Keratinocyte (primary cell): Measurements from ENCODE around the gene TAF5. TPM values are rescaled to one million over a fixed set of nuclear protein-coding genes. Genes with fewer than 3 reads are reported as not detected.

Experiments
- DNase-seq: peaks from one replicate; pipeline ENCODE4 v3.0.0-alpha.2; 2011; ENCODE audit warnings: low read depth, missing footprints, low spot score
- FAIRE-seq: peaks from 2 replicates; lab custom pipeline; 2011; peaks lifted over from hg19 to GRCh38; lab: Jason Lieb, UNC
- H2AFZ ChIP-seq: 2 replicates; pipeline ENCODE4 v1.6.0; 2012; ENCODE audit warnings: low read length, control low read depth, inconsistent platforms; ENCODE audit not compliant: control insufficient read depth
- H3K27ac ChIP-seq: 2 replicates; pipeline ENCODE4 v1.5.1; 2011; ENCODE audit warnings: low read length; ENCODE audit not compliant: control insufficient read depth, insufficient read depth
- H3K27me3 ChIP-seq: 3 replicates; pipeline ENCODE4 v1.6.0; 2011; ENCODE audit warnings: low read length; ENCODE audit not compliant: control insufficient read depth, insufficient read depth; ENCODE audit errors: extremely low read depth
- H3K36me3 ChIP-seq, 2 experiments: 2 replicates in 1 of 2; 3 replicates in 1 of 2; pipeline ENCODE4 v1.5.1; 2011; ENCODE audit warnings: low read length in 2 of 2, mild to moderate bottlenecking in 1 of 2; ENCODE audit not compliant: control insufficient read depth in 2 of 2, insufficient read depth in 2 of 2; ENCODE audit errors: extremely low read depth in 1 of 2
- H3K4me1 ChIP-seq: 3 replicates; pipeline ENCODE4 v1.5.1; 2011; ENCODE audit warnings: low read length; ENCODE audit not compliant: control insufficient read depth, insufficient read depth; ENCODE audit errors: extremely low read depth
- H3K4me2 ChIP-seq: 3 replicates; pipeline ENCODE4 v1.6.0; 2011; ENCODE audit warnings: low read depth, low read length; ENCODE audit not compliant: control insufficient read depth, insufficient read depth; ENCODE audit errors: extremely low read depth
- H3K4me3 ChIP-seq, 3 experiments: fragments of 200-600 bp in 1 of 3; sonication (generic) in 1 of 3; 2 replicates in 2 of 3; 3 replicates in 1 of 3; pipeline ENCODE4 v1.5.1; 2011 to 2016; ENCODE audit warnings: low read length in 3 of 3, mild to moderate bottlenecking in 3 of 3, control low read depth in 2 of 3, inconsistent platforms in 1 of 3, low read depth in 1 of 3, mixed read lengths in 1 of 3, mixed run types in 1 of 3, moderate library complexity in 1 of 3; ENCODE audit not compliant: control insufficient read depth in 2 of 3, insufficient read depth in 2 of 3; ENCODE audit errors: extremely low read depth in 1 of 3
- H3K79me2 ChIP-seq: 2 replicates; pipeline ENCODE4 v1.6.0; 2012; ENCODE audit warnings: low read length; ENCODE audit not compliant: control insufficient read depth, insufficient read depth
- H3K9ac ChIP-seq: 3 replicates; pipeline ENCODE4 v1.6.0; 2011; ENCODE audit warnings: low read length; ENCODE audit not compliant: control insufficient read depth, insufficient read depth; ENCODE audit errors: extremely low read depth
- H3K9me1 ChIP-seq: 3 replicates; pipeline ENCODE4 v1.6.0; 2011; ENCODE audit warnings: low read length; ENCODE audit not compliant: control insufficient read depth, insufficient read depth; ENCODE audit errors: extremely low read depth
- H3K9me3 ChIP-seq: 2 replicates; pipeline ENCODE4 v1.5.1; 2012; ENCODE audit warnings: low read depth, low read length; ENCODE audit not compliant: control insufficient read depth
- H4K20me1 ChIP-seq: 3 replicates; pipeline ENCODE4 v1.6.0; 2011; ENCODE audit warnings: low read length; ENCODE audit not compliant: control insufficient read depth, insufficient read depth; ENCODE audit errors: extremely low read depth
- CTCF ChIP-seq, 3 experiments: IDR thresholded peaks in 1 of 3; conservative IDR thresholded peaks in 1 of 3; optimal IDR thresholded peaks in 1 of 3; 2 replicates in 2 of 3; 3 replicates in 1 of 3; pipeline versions ENCODE3 to v1.5.1; 2011; ENCODE audit warnings: low read length in 3 of 3, mild to moderate bottlenecking in 3 of 3, moderate library complexity in 2 of 3, control low read depth in 1 of 3, inconsistent platforms in 1 of 3; ENCODE audit not compliant: insufficient read depth in 2 of 3; ENCODE audit errors: extremely low read depth in 1 of 3
- EZH2 ChIP-seq: IDR thresholded peaks from one replicate; pipeline ENCODE4 v1.6.1; 2012; ENCODE audit warnings: inconsistent platforms, mild to moderate bottlenecking, low read length, moderate library complexity
- dilution Hi-C: fragments of 300-500 bp; cut with MboI; formaldehyde crosslinking; loops from one replicate; pipeline ENCODE4 v1.7.0; 2020; ENCODE audit warnings: low sequenced_read_pairs; ENCODE audit not compliant: extremely low pct_ligation_motif_present
- polyA minus RNA-seq, 3 experiments: library from RNA; depleted of rRNA, polyadenylated mRNA; stranded (reverse); fragments of >200 nt; gene quantifications; 1 replicate in 1 of 3; 2 replicates in 1 of 3; 3 replicates in 1 of 3; pipeline ENCODE4 v1.2.3, GENCODE V29; 2011
- polyA plus RNA-seq, 5 experiments: library from polyadenylated mRNA; depleted of rRNA in 3 of 5; stranded (reverse) in 3 of 5; stranded (forward) in 1 of 5; unstranded in 1 of 5; fragments of >200 nt; gene quantifications; 1 replicate in 1 of 5; 2 replicates in 3 of 5; 3 replicates in 1 of 5; pipeline versions ENCODE4 v1.2.1 to v1.2.3, GENCODE V29; 2011 to 2012; ENCODE audit warnings: missing spikeins in 2 of 5, low read depth in 1 of 5, low replicate concordance in 1 of 5

The TAF5 gene
- 2.4 to 4.4 TPM (median 2.8 TPM) in 3 replicates for polyA plus RNA-seq
- 2.2 TPM for polyA plus RNA-seq (2011; ENCODE audit: low read depth)
- polyA plus RNA-seq (2011; cell fraction: cytosol; rRNA removed), result 1.7 and 2.7 TPM in 2 replicates
- polyA plus RNA-seq (2011; cell fraction: nucleus; rRNA removed), result 2.4 and 3.1 TPM in 2 replicates
- 3.0 and 3.6 TPM in 2 replicates for polyA plus RNA-seq (2012; ENCODE audit: low replicate concordance)
- polyA minus RNA-seq, result 0.79 to 5.9 TPM (median 2.0 TPM) in 3 replicates
- 2.7 TPM for polyA minus RNA-seq (2011; cell fraction: cytosol; rRNA and poly(A)+ RNA removed)
- 2.2 TPM in 2 replicates for polyA minus RNA-seq (2011; cell fraction: nucleus; rRNA and poly(A)+ RNA removed)

- H3K27ac ChIP-seq, result peak within 1 kb of the TSS; percentile 12
- H3K36me3 ChIP-seq, result no peaks in the 10 kb centered on the region
- H3K4me3 ChIP-seq, result peak within 1 kb of the TSS; percentile 70 to 88 (median 88)
- no peaks in the 10 kb centered on the region for H3K27me3 ChIP-seq
- peak; percentile 83 for FAIRE-seq
- TF ChIP-seq CTCF (optimal IDR thresholded peaks at IDR 0.05 in 1 of 3, IDR thresholded peaks at IDR 0.05 in 1 of 3, conservative IDR thresholded peaks at IDR 0.05 in 1 of 3; ENCODE audit: extremely low read depth in 1 of 3, insufficient read depth in 2 of 3, low read length in 3 of 3) (no peak), EZH2 (no peak)
- dilution Hi-C loops, result no loop called here
- H4K20me1 ChIP-seq, result no peaks in the 10 kb centered on the region
- peaks cover 7% of the 10 kb centered on the region for H3K79me2 ChIP-seq
- H3K4me2 ChIP-seq, result peak within 1 kb of the TSS; percentile 89
- peak; percentile 55 for DNase-seq
- peak within 1 kb of the TSS; percentile 86 for H2AFZ ChIP-seq
- no peaks in the 10 kb centered on the region for H3K9me1 ChIP-seq
- H3K4me1 ChIP-seq, result peaks cover 6% of the 10 kb centered on the region
- H3K9ac ChIP-seq, result peak within 1 kb of the TSS; percentile 75
- H3K9me3 ChIP-seq, result no peaks in the 10 kb centered on the region
Measured at GRCh38 chr10:103367782-103368518, at the start of gene TAF5. TSS of gene TAF5 (plus strand) at chr10:103367976. CDS start at chr10:103367990, 14 bp downstream.

- no peaks in the 10 kb centered on the region for H3K9me3 ChIP-seq
- TF ChIP-seq CTCF (optimal IDR thresholded peaks at IDR 0.05 in 1 of 3, IDR thresholded peaks at IDR 0.05 in 1 of 3, conservative IDR thresholded peaks at IDR 0.05 in 1 of 3; ENCODE audit: extremely low read depth in 1 of 3, insufficient read depth in 2 of 3, low read length in 3 of 3) (no peak), EZH2 (no peak)
- no peaks in the 10 kb centered on the region for H3K79me2 ChIP-seq
- FAIRE-seq, result no peak
- H3K4me1 ChIP-seq, result no peaks in the 10 kb centered on the region
- no peaks in the 10 kb centered on the region for H3K9me1 ChIP-seq
- dilution Hi-C loops, result no loop called here
- no peaks in the 10 kb centered on the region for H4K20me1 ChIP-seq
- peaks cover 2 to 4% of the 10 kb centered on the region in 2 experiments for H3K36me3 ChIP-seq
- DNase-seq, result no peak
- no peak overlapping the region for H3K4me2 ChIP-seq
- no peak overlapping the region for H2AFZ ChIP-seq
- H3K27me3 ChIP-seq, result no peaks in the 10 kb centered on the region
- no peak overlapping the region for H3K9ac ChIP-seq
- no peak overlapping the region for H3K27ac ChIP-seq
- no peak overlapping the region for H3K4me3 ChIP-seq
Measured at GRCh38 chr10:103327906-103328305, 39.9 kb upstream of the TAF5 start.
